Gastroesophageal sphincter (tissue), 3 donors: ENCODE data around the gene GNG12.

Experiments used
- CTCF ChIP-seq, 4 experiments: fragments of 200-600 bp in 2 of 4; fragments of 450-650 bp in 2 of 4; sonication (generic) in 1 of 4; IDR thresholded peaks; one replicate each; pipeline ENCODE4 v1.5.1; 2017 to 2019; ENCODE audit warnings: antibody characterized with exemption in 4 of 4, mild to moderate bottlenecking in 2 of 4, moderate library complexity in 2 of 4
- EP300 ChIP-seq: sonication (generic); formaldehyde crosslinking; IDR thresholded peaks from one replicate; pipeline ENCODE4 v1.6.1; 2017; ENCODE audit warnings: antibody characterized with exemption, mild to moderate bottlenecking
- POLR2A ChIP-seq, 2 donors: fragments of 450-650 bp; IDR thresholded peaks; one replicate each; pipeline ENCODE4 v1.6.1; 2017; ENCODE audit warnings: antibody characterized with exemption in 2 of 2, mild to moderate bottlenecking in 2 of 2, moderate library complexity in 1 of 2
- POLR2AphosphoS5 ChIP-seq: sonication (generic); formaldehyde crosslinking; IDR thresholded peaks from one replicate; pipeline ENCODE4 v1.6.1; 2017; ENCODE audit warnings: antibody characterized with exemption

GRCh38 chr1:67863637-67864036, 30.4 kb upstream of the GNG12 start:
- TF ChIP-seq CTCF (IDR thresholded peaks at IDR 0.05) (no peak), POLR2A (IDR thresholded peaks at IDR 0.05) (no peak), EP300 (no peak), POLR2AphosphoS5 (no peak)
